Measurements from ENCODE around the gene RABGAP1.

Gene RABGAP1

DNA sequence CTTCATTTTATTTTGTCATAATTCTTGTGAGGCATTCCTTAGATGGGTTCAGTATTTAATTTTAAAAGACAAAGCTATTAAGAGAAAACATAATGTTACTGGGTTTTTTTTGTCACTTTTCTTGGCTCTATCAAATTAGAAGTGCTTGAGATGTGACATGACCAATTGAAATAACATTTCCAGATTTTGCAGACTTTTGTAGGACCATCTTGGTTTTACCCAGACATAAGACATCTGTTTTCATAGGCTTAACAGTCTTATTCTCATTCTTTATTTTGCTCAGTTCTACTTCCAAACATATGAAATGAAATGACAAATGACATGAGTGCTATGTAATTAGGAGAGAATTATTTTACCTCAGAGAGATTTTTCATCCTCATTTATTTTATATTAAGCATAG is 112.2 kb downstream of the RABGAP1 start:
- Histone ChIP-seq H3K9me3 (ENCODE audit: insufficient read depth, low read depth, low read length) (peaks cover 3% of the 10 kb centered on the region; the same call in 1 of the 2 replicates), H3K4me1 (ENCODE audit: insufficient read depth, low read length) (peaks cover 14% of the 10 kb centered on the region), H3K27me3 (ENCODE audit: insufficient read depth, low read length) (no peaks in the 10 kb centered on the region), H3K27ac (ENCODE audit: low read depth, low read length) (no peak overlapping the region), H3K4me3 (ENCODE audit: low read length) (no peak overlapping the region), H3K36me3 (ENCODE audit: insufficient read depth, low read length) (peaks cover 35% of the 10 kb centered on the region), H3K9ac (ENCODE audit: low read depth, low read length) (no peak overlapping the region)

- 95% methylated on average over 1 of the region's 2 CpGs for WGBS
- H3K9me3 ChIP-seq (ENCODE audit: insufficient read depth, low read depth, low read length), result peaks cover 3% of the 10 kb centered on the region; the same call in 1 of the 2 replicates
- H3K27me3 ChIP-seq (ENCODE audit: insufficient read depth, low read length), result no peaks in the 10 kb centered on the region
- H3K36me3 ChIP-seq (ENCODE audit: insufficient read depth, low read length), result peaks cover 29% of the 10 kb centered on the region
- H3K9ac ChIP-seq (ENCODE audit: low read depth, low read length), result no peak overlapping the region
- no peak overlapping the region for H3K27ac ChIP-seq (ENCODE audit: low read depth, low read length)
- peaks cover 14% of the 10 kb centered on the region for H3K4me1 ChIP-seq (ENCODE audit: insufficient read depth, low read length)
- H3K4me3 ChIP-seq (ENCODE audit: low read length), result no peak overlapping the region
Observed at GRCh38 chr9:123053711-123054110, 112.9 kb downstream of the RABGAP1 start.

DNA sequence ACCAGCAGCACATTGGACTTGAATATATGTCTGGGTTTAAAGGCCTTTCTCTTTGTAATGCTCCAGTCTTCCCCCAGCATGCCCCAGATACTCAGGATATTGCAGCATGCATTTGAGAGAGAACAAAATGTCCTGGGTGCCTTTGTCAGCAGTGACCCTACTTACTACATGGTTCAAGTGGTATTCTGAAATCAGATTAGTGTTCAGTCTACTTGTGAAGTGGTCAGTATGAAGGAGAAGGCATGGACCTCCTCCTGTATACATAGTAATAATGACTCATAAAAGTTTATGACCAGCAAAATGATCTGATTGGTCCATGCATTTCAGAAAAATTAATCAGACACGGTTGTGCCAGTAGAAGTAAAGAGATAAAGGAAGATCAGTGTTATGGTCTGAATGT is 118.0 kb downstream of the RABGAP1 start:
- peaks cover 24% of the 10 kb centered on the region for H3K36me3 ChIP-seq (ENCODE audit: insufficient read depth, low read length)
- no peaks in the 10 kb centered on the region for H3K27me3 ChIP-seq (ENCODE audit: insufficient read depth, low read length)
- H3K9ac ChIP-seq (ENCODE audit: low read depth, low read length), result no peak overlapping the region
- 100% methylated on average over 1 of the region's 1 CpG for WGBS
- H3K27ac ChIP-seq (ENCODE audit: low read depth, low read length), result no peak overlapping the region
- H3K4me1 ChIP-seq (ENCODE audit: insufficient read depth, low read length), result peaks cover 7% of the 10 kb centered on the region
- peaks cover 3% of the 10 kb centered on the region; the same call in 1 of the 2 replicates for H3K9me3 ChIP-seq (ENCODE audit: insufficient read depth, low read depth, low read length)
- H3K4me3 ChIP-seq (ENCODE audit: low read length), result no peak overlapping the region

DNA sequence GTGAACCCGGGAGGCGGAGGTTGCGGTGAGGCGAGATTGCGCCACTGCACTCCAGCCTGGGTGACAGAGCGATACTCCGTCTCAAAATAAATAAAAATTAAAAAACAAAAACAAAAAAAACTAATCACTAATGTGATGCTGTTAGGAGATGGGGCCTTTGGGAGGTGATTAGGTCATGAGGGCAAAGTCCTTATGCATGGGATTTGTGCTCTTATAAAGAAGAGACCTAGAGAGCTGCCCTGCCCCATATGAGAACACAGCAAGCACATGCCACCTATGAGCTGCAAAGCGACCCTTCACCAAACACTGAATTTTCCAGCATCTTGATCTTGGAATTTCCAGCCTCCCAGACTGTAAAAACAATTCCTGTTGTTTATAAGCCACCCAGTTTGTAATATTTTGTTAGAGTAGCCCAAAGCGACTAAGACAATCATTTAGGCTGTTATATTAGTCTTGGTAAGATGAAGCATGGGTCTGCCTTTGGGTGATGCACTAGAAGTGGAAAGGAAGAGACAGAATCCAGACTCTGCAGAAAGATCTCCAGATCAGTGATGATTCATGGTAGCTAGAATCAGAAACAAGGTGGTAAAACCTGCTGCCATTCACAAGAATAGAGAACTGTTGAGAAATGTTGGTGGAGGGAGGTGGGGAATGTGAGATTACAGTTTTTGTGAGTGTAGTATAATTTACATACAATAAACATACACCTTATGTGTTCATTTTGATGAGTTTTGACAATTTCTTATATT is 118.8 kb downstream of the RABGAP1 start:
- WGBS, result 93% methylated on average over 7 of the region's 9 CpGs
- H3K27ac ChIP-seq (ENCODE audit: low read depth, low read length), result no peak overlapping the region
- peaks cover 18% of the 10 kb centered on the region for H3K36me3 ChIP-seq (ENCODE audit: insufficient read depth, low read length)
- H3K4me1 ChIP-seq (ENCODE audit: insufficient read depth, low read length), result peaks cover 11% of the 10 kb centered on the region
- H3K27me3 ChIP-seq (ENCODE audit: insufficient read depth, low read length), result no peaks in the 10 kb centered on the region
- peaks cover 3% of the 10 kb centered on the region; the same call in 1 of the 2 replicates for H3K9me3 ChIP-seq (ENCODE audit: insufficient read depth, low read depth, low read length)
- no peak overlapping the region for H3K9ac ChIP-seq (ENCODE audit: low read depth, low read length)
- no peak overlapping the region for H3K4me3 ChIP-seq (ENCODE audit: low read length)

GRCh38 chr9:123061216-123061615 is 120.4 kb downstream of the RABGAP1 start:
- no peak overlapping the region for H3K4me3 ChIP-seq (ENCODE audit: low read length)
- no peaks in the 10 kb centered on the region for H3K27me3 ChIP-seq (ENCODE audit: insufficient read depth, low read length)
- WGBS, result 96% methylated on average over 7 of the region's 7 CpGs
- H3K4me1 ChIP-seq (ENCODE audit: insufficient read depth, low read length), result peaks cover 8% of the 10 kb centered on the region
- no peaks in the 10 kb centered on the region for H3K9me3 ChIP-seq (ENCODE audit: insufficient read depth, low read depth, low read length)
- H3K9ac ChIP-seq (ENCODE audit: low read depth, low read length), result no peak overlapping the region
- no peak overlapping the region for H3K27ac ChIP-seq (ENCODE audit: low read depth, low read length)
- H3K36me3 ChIP-seq (ENCODE audit: insufficient read depth, low read length), result peaks cover 24% of the 10 kb centered on the region

DNA sequence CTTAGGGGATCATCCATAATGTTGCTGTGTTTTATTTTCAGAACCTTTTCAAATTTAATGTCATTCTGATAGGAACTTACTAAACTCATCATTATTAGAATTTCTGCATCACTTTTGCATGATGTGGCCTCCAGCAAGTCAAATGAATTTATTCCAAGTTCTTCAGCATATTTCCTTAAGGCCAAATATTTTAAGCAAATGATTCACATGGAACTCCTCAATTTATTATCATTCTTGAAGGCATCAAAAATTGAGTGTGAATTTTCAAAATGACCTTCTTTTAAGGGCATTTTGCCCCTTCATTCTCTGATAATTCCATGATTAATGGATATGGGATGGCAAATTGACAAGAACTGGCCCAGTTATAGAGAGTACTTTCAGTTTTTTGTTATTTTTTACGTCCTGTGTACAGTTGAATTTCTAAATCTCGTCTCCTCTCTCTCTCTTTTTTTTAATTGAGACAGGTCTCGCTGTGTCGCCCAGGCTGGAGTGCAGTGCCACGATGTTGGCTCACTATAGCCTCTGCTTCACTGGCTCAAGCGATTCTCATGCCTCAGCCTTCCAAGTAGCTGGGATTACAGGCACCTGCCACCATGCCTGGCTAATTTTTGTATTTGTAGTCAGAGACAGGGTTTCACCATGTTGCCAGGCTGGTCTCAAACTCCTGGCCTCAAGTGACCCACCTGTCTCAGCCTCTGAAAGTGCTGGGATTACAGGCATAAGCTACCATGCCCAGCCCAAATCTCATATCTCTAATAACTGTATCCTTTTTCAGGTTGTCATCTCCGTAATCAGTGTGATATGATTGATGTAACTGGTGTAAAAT is 121.7 kb downstream of the RABGAP1 start:
- H3K27ac ChIP-seq (ENCODE audit: low read depth, low read length), result no peak overlapping the region
- peaks cover 8% of the 10 kb centered on the region for H3K4me1 ChIP-seq (ENCODE audit: insufficient read depth, low read length)
- no peaks in the 10 kb centered on the region for H3K9me3 ChIP-seq (ENCODE audit: insufficient read depth, low read depth, low read length)
- H3K9ac ChIP-seq (ENCODE audit: low read depth, low read length), result no peak overlapping the region
- peaks cover 37% of the 10 kb centered on the region for H3K36me3 ChIP-seq (ENCODE audit: insufficient read depth, low read length)
- no peak overlapping the region for H3K4me3 ChIP-seq (ENCODE audit: low read length)
- WGBS, result 95% methylated on average over 6 of the region's 7 CpGs
- no peaks in the 10 kb centered on the region for H3K27me3 ChIP-seq (ENCODE audit: insufficient read depth, low read length)

- Histone ChIP-seq H3K27me3 (ENCODE audit: insufficient read depth, low read length) (no peaks in the 10 kb centered on the region), H3K36me3 (ENCODE audit: insufficient read depth, low read length) (peaks cover 42% of the 10 kb centered on the region), H3K4me1 (ENCODE audit: insufficient read depth, low read length) (peaks cover 8% of the 10 kb centered on the region), H3K4me3 (ENCODE audit: low read length) (no peak overlapping the region), H3K9me3 (ENCODE audit: insufficient read depth, low read depth, low read length) (no peaks in the 10 kb centered on the region), H3K9ac (ENCODE audit: low read depth, low read length) (no peak overlapping the region), H3K27ac (ENCODE audit: low read depth, low read length) (no peak overlapping the region)
- no CpG with 5 or more reads among the region's 2 CpGs for WGBS
Observed at GRCh38 chr9:123063177-123063598, 122.4 kb downstream of the RABGAP1 start.

GRCh38 chr9:123063896-123064295 is 123.1 kb downstream of the RABGAP1 start:
- no peak overlapping the region for H3K27ac ChIP-seq (ENCODE audit: low read depth, low read length)
- H3K27me3 ChIP-seq (ENCODE audit: insufficient read depth, low read length), result no peaks in the 10 kb centered on the region
- peaks cover 8% of the 10 kb centered on the region for H3K4me1 ChIP-seq (ENCODE audit: insufficient read depth, low read length)
- H3K4me3 ChIP-seq (ENCODE audit: low read length), result no peak overlapping the region
- H3K9me3 ChIP-seq (ENCODE audit: insufficient read depth, low read depth, low read length), result no peaks in the 10 kb centered on the region
- no peak overlapping the region for H3K9ac ChIP-seq (ENCODE audit: low read depth, low read length)
- H3K36me3 ChIP-seq (ENCODE audit: insufficient read depth, low read length), result peaks cover 49% of the 10 kb centered on the region
- WGBS, result 88% methylated on average over 11 of the region's 11 CpGs

DNA sequence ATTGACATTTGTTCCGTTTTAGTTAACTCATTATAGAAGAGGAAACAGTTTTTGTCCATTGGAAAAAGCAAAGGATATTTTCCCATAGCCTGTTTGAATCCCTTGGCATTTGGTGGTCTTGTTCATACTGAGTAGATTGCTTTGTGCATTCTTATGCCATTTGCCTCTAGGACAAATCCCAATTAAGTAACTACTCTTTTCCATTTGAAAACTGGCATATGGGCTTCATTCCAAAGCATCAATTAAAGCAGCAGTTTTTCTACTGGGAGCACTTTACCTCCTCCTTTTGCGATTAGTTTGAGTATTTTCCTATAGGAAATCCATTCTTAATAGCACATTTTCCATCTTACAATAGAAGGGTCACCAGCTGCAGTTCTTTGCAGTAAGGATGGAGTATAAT is 123.9 kb downstream of the RABGAP1 start:
- peaks cover 50% of the 10 kb centered on the region for H3K36me3 ChIP-seq (ENCODE audit: insufficient read depth, low read length)
- no peaks in the 10 kb centered on the region for H3K9me3 ChIP-seq (ENCODE audit: insufficient read depth, low read depth, low read length)
- no peak overlapping the region for H3K9ac ChIP-seq (ENCODE audit: low read depth, low read length)
- H3K27me3 ChIP-seq (ENCODE audit: insufficient read depth, low read length), result no peaks in the 10 kb centered on the region
- H3K4me3 ChIP-seq (ENCODE audit: low read length), result no peak overlapping the region
- 93% methylated on average over 2 of the region's 2 CpGs for WGBS
- no peak overlapping the region for H3K27ac ChIP-seq (ENCODE audit: low read depth, low read length)
- H3K4me1 ChIP-seq (ENCODE audit: insufficient read depth, low read length), result peaks cover 8% of the 10 kb centered on the region

DNA sequence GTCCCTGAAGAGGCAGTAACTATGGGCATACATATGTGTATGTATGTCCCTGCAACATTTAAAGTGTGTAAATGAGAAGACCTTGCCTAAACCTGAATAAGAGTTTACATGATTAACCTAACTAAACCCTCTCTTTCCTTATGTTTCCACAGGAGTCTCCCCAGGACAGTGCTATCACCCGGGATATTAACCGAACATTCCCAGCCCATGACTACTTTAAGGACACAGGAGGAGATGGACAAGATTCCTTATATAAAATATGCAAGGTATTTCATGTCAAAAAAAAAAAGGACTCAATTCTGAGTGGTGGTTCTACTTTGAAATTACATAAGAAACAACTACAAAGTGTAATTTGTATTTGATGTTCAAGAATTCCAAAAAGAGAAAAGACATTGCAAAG is 124.4 kb downstream of the RABGAP1 start:
- no peak overlapping the region for H3K9ac ChIP-seq (ENCODE audit: low read depth, low read length)
- H3K27me3 ChIP-seq (ENCODE audit: insufficient read depth, low read length), result no peaks in the 10 kb centered on the region
- peaks cover 55% of the 10 kb centered on the region for H3K36me3 ChIP-seq (ENCODE audit: insufficient read depth, low read length)
- H3K4me3 ChIP-seq (ENCODE audit: low read length), result no peak overlapping the region
- no peaks in the 10 kb centered on the region for H3K9me3 ChIP-seq (ENCODE audit: insufficient read depth, low read depth, low read length)
- peaks cover 8% of the 10 kb centered on the region for H3K4me1 ChIP-seq (ENCODE audit: insufficient read depth, low read length)
- H3K27ac ChIP-seq (ENCODE audit: low read depth, low read length), result no peak overlapping the region
- 95% methylated on average over 2 of the region's 2 CpGs for WGBS

DNA sequence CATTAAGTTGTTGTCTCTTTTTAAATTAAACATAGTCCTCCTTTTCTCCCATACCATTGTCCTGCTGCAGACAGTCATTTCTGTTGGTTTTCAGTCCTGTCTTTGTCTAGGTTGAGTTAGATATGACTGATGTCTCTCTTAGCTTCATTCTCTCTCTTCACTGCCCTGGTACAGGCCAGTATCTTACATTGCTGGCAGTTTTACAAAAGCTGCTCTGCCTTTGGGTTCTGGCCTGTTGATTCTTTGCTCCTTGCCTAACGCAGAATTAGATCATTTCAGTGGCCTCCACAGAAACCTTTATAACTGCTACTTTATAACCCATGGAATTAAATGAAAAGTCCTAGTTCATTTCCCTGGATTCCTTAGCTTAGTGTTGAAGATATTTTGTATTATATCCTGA is 126.3 kb downstream of the RABGAP1 start:
- Histone ChIP-seq H3K36me3 (ENCODE audit: insufficient read depth, low read length) (peaks cover 67% of the 10 kb centered on the region), H3K27ac (ENCODE audit: low read depth, low read length) (no peak overlapping the region), H3K4me1 (ENCODE audit: insufficient read depth, low read length) (peaks cover 19% of the 10 kb centered on the region), H3K4me3 (ENCODE audit: low read length) (no peak overlapping the region), H3K9ac (ENCODE audit: low read depth, low read length) (no peak overlapping the region), H3K9me3 (ENCODE audit: insufficient read depth, low read depth, low read length) (no peaks in the 10 kb centered on the region), H3K27me3 (ENCODE audit: insufficient read depth, low read length) (no peaks in the 10 kb centered on the region)
- 95% methylated on average over 1 of the region's 1 CpG for WGBS
